ACHN (cell line): ENCODE results near the gene KLHL30.

Experiments
- DNase-seq: peaks from one replicate; pipeline ENCODE4 v3.0.0-alpha.2; 2015
- in situ Hi-C: cut with HindIII; loops from 2 replicates; pipeline ENCODE4 v1.10.0; 2017; ENCODE audit warnings: low sequenced_read_pairs, low pct_ligation_motif_present, low pct_unique_long_range_greater_than_20kb

Gene KLHL30

GRCh38 chr2:238138331-238139195, at the start of gene KLHL30:
Gene KLHL30 (plus strand): TSS chr2:238138668. CDS start chr2:238140755, 2,087 bp downstream.
- in situ Hi-C loops, result no loop called here
- no peak for DNase-seq

GRCh38 chr2:238090887-238091286, 47.6 kb upstream of the KLHL30 start:
- in situ Hi-C loops, result no loop called here
- DNase-seq, result no peak

GRCh38 chr2:238091436-238092060, 46.9 kb upstream of the KLHL30 start:
- no peak for DNase-seq
- in situ Hi-C loops, result no loop called here

- in situ Hi-C loops, result no loop called here
- no peak for DNase-seq
These were observed 45.9 kb upstream of the KLHL30 start for GRCh38 chr2:238092486-238093035.

GRCh38 chr2:238093181-238094140, 45.0 kb upstream of the KLHL30 start:
- DNase-seq, result no peak
- in situ Hi-C loops, result no loop called here

GRCh38 chr2:238094438-238095022, 43.9 kb upstream of the KLHL30 start:
- DNase-seq, result no peak
- in situ Hi-C loops, result no loop called here

GRCh38 chr2:238095143-238095542, 43.3 kb upstream of the KLHL30 start:
- no peak for DNase-seq
- in situ Hi-C loops, result no loop called here

GRCh38 chr2:238096311-238097011, 42.0 kb upstream of the KLHL30 start:
- DNase-seq, result no peak
- in situ Hi-C loops, result no loop called here

GRCh38 chr2:238097201-238097987, 41.1 kb upstream of the KLHL30 start:
- in situ Hi-C loops, result no loop called here
- DNase-seq, result no peak

GRCh38 chr2:238097988-238098871, 40.2 kb upstream of the KLHL30 start:
- in situ Hi-C loops, result no loop called here
- peak; percentile 88 for DNase-seq

- in situ Hi-C loops, result no loop called here
- peak; percentile 68 for DNase-seq
These were observed 39.4 kb upstream of the KLHL30 start for GRCh38 chr2:238098901-238099713.

GRCh38 chr2:238099714-238100048, 38.8 kb upstream of the KLHL30 start:
- DNase-seq, result no peak
- in situ Hi-C loops, result no loop called here

GRCh38 chr2:238100049-238100820, 38.2 kb upstream of the KLHL30 start, which contains the start of gene ESPNL:
Gene ESPNL (plus strand): TSS chr2:238100340. CDS start chr2:238100420, 80 bp downstream.
- in situ Hi-C loops, result no loop called here
- peak; percentile 28 for DNase-seq

GRCh38 chr2:238100821-238101771, 37.4 kb upstream of the KLHL30 start:
- DNase-seq, result no peak
- in situ Hi-C loops, result no loop called here
